ENCODE data around the gene ZNF236. TPM values are rescaled to one million over a fixed set of nuclear protein-coding genes. Genes with fewer than 3 reads are reported as not detected.

The ZNF236 gene
- total and polyA plus RNA-seq, 10 of the 15 experiments (the other 5 are each of a cell fraction or from before 2014, with no cell fraction given), result 1.0 to 14.4 (median 5.9) TPM

GRCh38 chr18:77013811-77014521 lies 191.6 kb downstream of the ZNF236 start (continued):
- no peak for TF ChIP-seq E2F8 (IDR thresholded peaks at IDR 0.05; ENCODE audit: low read depth, partially characterized antibody)
- TF ChIP-seq ZZZ3 (IDR thresholded peaks at IDR 0.05; ENCODE audit: control insufficient read depth, insufficient read length, low read depth), result no peak

- no peak overlapping the region for H3K4me3 ChIP-seq
- H4K20me1 ChIP-seq (ENCODE audit: control insufficient read depth, insufficient read depth), result no peaks in the 10 kb centered on the region
- ChIA-PET SMC1A (ENCODE audit: uncharacterized antibody, unreplicated experiment) (interaction anchor here (0.9 to 1.3 kb wide), 2 partner anchors 15 to 17 kb away, joined by 3 read pairs; no protein-coding TSS in a partner anchor), CTCF (interaction anchor here (0.7 to 1.2 kb wide), 3 partner anchors 10 to 31 kb away, joined by 3 to 4 read pairs (median 3); no protein-coding TSS in a partner anchor), POLR2A (no interaction called here), RAD21 (ENCODE audit: unreplicated experiment) (no interaction called here)
- ATAC-seq (no peak), DNase-seq (ENCODE audit: low read depth, low spot score) (no peak), FAIRE-seq (no peak)
- no peaks in the 10 kb centered on the region for H3K79me2 ChIP-seq (ENCODE audit: control insufficient read depth, insufficient read depth, low read length)
- no peak overlapping the region for H2AFZ ChIP-seq (ENCODE audit: control insufficient read depth, low read depth, low read length)
- H3K27ac ChIP-seq (ENCODE audit: control insufficient read depth, insufficient read depth), result no peak overlapping the region
- TF ChIP-seq BCLAF1 (IDR thresholded peaks at IDR 0.05) (no peak), ZNF384 (IDR thresholded peaks at IDR 0.05; ENCODE audit: borderline replicate concordance, low read depth, low read length) (no peak), SRF (IDR thresholded peaks at IDR 0.05; ENCODE audit: low read depth in 2 of 2, low read length in 2 of 2) (no peak), TCF3 (IDR thresholded peaks at IDR 0.05; ENCODE audit: borderline replicate concordance, insufficient read depth, low read depth, low read length) (no peak), RFX5 (IDR thresholded peaks at IDR 0.05; ENCODE audit: low read depth, low read length) (no peak), BMI1 (IDR thresholded peaks at IDR 0.05; ENCODE audit: borderline replicate concordance) (no peak), POLR2A (IDR thresholded peaks at IDR 0.05; ENCODE audit: low read depth, low read length) (no peak), STAT3 (IDR thresholded peaks at IDR 0.05; ENCODE audit: low read depth, low read length) (no peak), EZH2 (IDR thresholded peaks at IDR 0.05; ENCODE audit: borderline replicate concordance, control insufficient read depth, low read depth, low read length) (no peak)
- in situ Hi-C loops (cut with MboI) (no loop called here), intact Hi-C loops (cut with micrococcal nuclease; ENCODE audit: unreplicated experiment) (no loop called here)
- no peak overlapping the region for H3K9ac ChIP-seq (ENCODE audit: control insufficient read depth, insufficient read depth, low read length)
- H3K4me1 ChIP-seq (ENCODE audit: control insufficient read depth, insufficient read depth, low read length), result no peaks in the 10 kb centered on the region
- 99% methylated on average over 5 of the region's 5 CpGs for WGBS (ENCODE audit: insufficient coverage, insufficient replicate concordance, low lambda C conversion rate, missing lambda C conversion rate)
- H3K36me3 ChIP-seq (ENCODE audit: control insufficient read depth in 2 of 2, insufficient read depth in 2 of 2, low read length in 1 of 2), result peaks cover 9 to 12% of the 10 kb centered on the region in 2 experiments
- no peak overlapping the region for H3K4me2 ChIP-seq (ENCODE audit: control insufficient read depth, insufficient read depth)
- no peaks in the 10 kb centered on the region for H3K9me3 ChIP-seq (replicated peaks; ENCODE audit: control insufficient read depth, insufficient read depth, low read length)
- no peaks in the 10 kb centered on the region for H3K27me3 ChIP-seq (replicated peaks in 1 of 2; ENCODE audit: control insufficient read depth in 2 of 2, insufficient read depth in 2 of 2, low read length in 1 of 2)
- BruUV-seq (replicated peaks), result no TSS peak
These were observed 192.2 kb downstream of the ZNF236 start for GRCh38 chr18:77014538-77014937.
